ENCODE measurements around the gene PLPPR3. TPM values are rescaled to one million over a fixed set of nuclear protein-coding genes. Genes with fewer than 3 reads are reported as not detected.

The PLPPR3 gene
- polyA plus RNA-seq, 1 of the 3 experiments (the other 2 are of a cell fraction), result 1.6 TPM

- TF ChIP-seq, protein P1, sequence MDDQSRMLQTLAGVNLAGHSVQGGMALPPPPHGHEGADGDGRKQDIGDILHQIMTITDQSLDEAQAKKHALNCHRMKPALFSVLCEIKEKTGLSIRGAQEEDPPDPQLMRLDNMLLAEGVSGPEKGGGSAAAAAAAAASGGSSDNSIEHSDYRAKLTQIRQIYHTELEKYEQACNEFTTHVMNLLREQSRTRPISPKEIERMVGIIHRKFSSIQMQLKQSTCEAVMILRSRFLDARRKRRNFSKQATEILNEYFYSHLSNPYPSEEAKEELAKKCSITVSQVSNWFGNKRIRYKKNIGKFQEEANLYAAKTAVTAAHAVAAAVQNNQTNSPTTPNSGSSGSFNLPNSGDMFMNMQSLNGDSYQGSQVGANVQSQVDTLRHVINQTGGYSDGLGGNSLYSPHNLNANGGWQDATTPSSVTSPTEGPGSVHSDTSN (IDR thresholded peaks at IDR 0.05), result no peak
- TF ChIP-seq IRF3 (IDR thresholded peaks at IDR 0.05; ENCODE audit: low read depth, low read length) (no peak), RAD21 (IDR thresholded peaks at IDR 0.05; ENCODE audit: low read length) (no peak), FOXM1 (IDR thresholded peaks at IDR 0.05; ENCODE audit: low read depth) (no peak)
- TF ChIP-seq, protein P2, sequence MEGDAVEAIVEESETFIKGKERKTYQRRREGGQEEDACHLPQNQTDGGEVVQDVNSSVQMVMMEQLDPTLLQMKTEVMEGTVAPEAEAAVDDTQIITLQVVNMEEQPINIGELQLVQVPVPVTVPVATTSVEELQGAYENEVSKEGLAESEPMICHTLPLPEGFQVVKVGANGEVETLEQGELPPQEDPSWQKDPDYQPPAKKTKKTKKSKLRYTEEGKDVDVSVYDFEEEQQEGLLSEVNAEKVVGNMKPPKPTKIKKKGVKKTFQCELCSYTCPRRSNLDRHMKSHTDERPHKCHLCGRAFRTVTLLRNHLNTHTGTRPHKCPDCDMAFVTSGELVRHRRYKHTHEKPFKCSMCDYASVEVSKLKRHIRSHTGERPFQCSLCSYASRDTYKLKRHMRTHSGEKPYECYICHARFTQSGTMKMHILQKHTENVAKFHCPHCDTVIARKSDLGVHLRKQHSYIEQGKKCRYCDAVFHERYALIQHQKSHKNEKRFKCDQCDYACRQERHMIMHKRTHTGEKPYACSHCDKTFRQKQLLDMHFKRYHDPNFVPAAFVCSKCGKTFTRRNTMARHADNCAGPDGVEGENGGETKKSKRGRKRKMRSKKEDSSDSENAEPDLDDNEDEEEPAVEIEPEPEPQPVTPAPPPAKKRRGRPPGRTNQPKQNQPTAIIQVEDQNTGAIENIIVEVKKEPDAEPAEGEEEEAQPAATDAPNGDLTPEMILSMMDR (IDR thresholded peaks at IDR 0.05), result no peak
These were observed 11.5 kb downstream of the PLPPR3 start (continued) for GRCh38 chr19:810077-810855.

- H3K4me1 ChIP-seq (ENCODE audit: control insufficient read depth in 1 of 2, insufficient read depth in 2 of 2, low read depth in 1 of 2, low read length in 1 of 2), result no peaks in the 10 kb centered on the region
- no peaks in the 10 kb centered on the region for H3K27me3 ChIP-seq (ENCODE audit: insufficient read depth)
- POLR2A ChIA-PET, result no interaction called here
- no peak overlapping the region for H3K4me3 ChIP-seq (ENCODE audit: low read depth in 2 of 2, low read length in 1 of 2)
- H3K9me2 ChIP-seq, result no peaks in the 10 kb centered on the region
- CTCF ChIA-PET, result no interaction called here
- peaks cover 34% of the 10 kb centered on the region for H3F3A ChIP-seq (replicated peaks; ENCODE audit: insufficient read depth)
- no peak for TF ChIP-seq ELF1 (IDR thresholded peaks at IDR 0.05)
- TF ChIP-seq CHD2 (IDR thresholded peaks at IDR 0.05; ENCODE audit: low read length, partially characterized antibody), result no peak
- TF ChIP-seq, protein P3, sequence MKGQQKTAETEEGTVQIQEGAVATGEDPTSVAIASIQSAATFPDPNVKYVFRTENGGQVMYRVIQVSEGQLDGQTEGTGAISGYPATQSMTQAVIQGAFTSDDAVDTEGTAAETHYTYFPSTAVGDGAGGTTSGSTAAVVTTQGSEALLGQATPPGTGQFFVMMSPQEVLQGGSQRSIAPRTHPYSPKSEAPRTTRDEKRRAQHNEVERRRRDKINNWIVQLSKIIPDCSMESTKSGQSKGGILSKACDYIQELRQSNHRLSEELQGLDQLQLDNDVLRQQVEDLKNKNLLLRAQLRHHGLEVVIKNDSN (IDR thresholded peaks at IDR 0.05; ENCODE audit: borderline replicate concordance, low read depth), result no peak
- no peak for TF ChIP-seq USF2 (IDR thresholded peaks at IDR 0.05; ENCODE audit: borderline replicate concordance, low read depth, low read length)
- no peak for TF ChIP-seq POLR2AphosphoS5 (IDR thresholded peaks at IDR 0.05; ENCODE audit: low read depth, low read length)
- no peak for TF ChIP-seq SIN3A (IDR thresholded peaks at IDR 0.05; ENCODE audit: borderline replicate concordance, low read depth, low read length)
- TF ChIP-seq, protein P1 (IDR thresholded peaks at IDR 0.05), result no peak
- TF ChIP-seq NRF1 (IDR thresholded peaks at IDR 0.05; ENCODE audit: low read depth, low read length), result no peak
- TF ChIP-seq RCOR1 (IDR thresholded peaks at IDR 0.05; ENCODE audit: low read length), result no peak
- no peak for TF ChIP-seq MAX (IDR thresholded peaks at IDR 0.05; ENCODE audit: low read depth)
- no peak for TF ChIP-seq EP300 (IDR thresholded peaks at IDR 0.05; ENCODE audit: borderline replicate concordance in 1 of 2, low read depth in 1 of 2, low read length in 1 of 2)
- no peak for TF ChIP-seq TCF12 (IDR thresholded peaks at IDR 0.05)
- no peak for TF ChIP-seq TEAD4 (IDR thresholded peaks at IDR 0.05; ENCODE audit: borderline replicate concordance, insufficient read depth)
- TF ChIP-seq YY1 (IDR thresholded peaks at IDR 0.05; ENCODE audit: low read depth), result no peak
- no peak for TF ChIP-seq RAD21 (IDR thresholded peaks at IDR 0.05; ENCODE audit: low read length)
- no peak for TF ChIP-seq FOXJ3 (CRISPR knock-in tag; IDR thresholded peaks at IDR 0.05)
- TF ChIP-seq FOXM1 (IDR thresholded peaks at IDR 0.05; ENCODE audit: low read depth), result no peak
- TF ChIP-seq RXRA (IDR thresholded peaks at IDR 0.05; ENCODE audit: borderline replicate concordance, low read depth), result no peak
- no peak for TF ChIP-seq GATA2 (CRISPR knock-in tag; IDR thresholded peaks at IDR 0.05)
- 97% methylated on average over 5 of the region's 26 CpGs for WGBS (ENCODE audit: low lambda C conversion rate)
- peaks cover 53 to 81% of the 10 kb centered on the region in 2 experiments for H3K36me3 ChIP-seq (replicated peaks in 1 of 2; ENCODE audit: control insufficient read depth in 1 of 2, insufficient read depth in 2 of 2, low read length in 1 of 2)
- DNase-seq, result no peak
- no peak overlapping the region for H3K9ac ChIP-seq
- H3K27ac ChIP-seq (ENCODE audit: low read depth in 2 of 2, low read length in 1 of 2), result no peak overlapping the region
- H3K9me3 ChIP-seq, result no peaks in the 10 kb centered on the region
- H4K20me1 ChIP-seq (ENCODE audit: insufficient read depth), result peaks cover 88% of the 10 kb centered on the region
- H2AFZ ChIP-seq (ENCODE audit: low read depth), result no peak overlapping the region
- peaks cover 65% of the 10 kb centered on the region for H3K79me2 ChIP-seq (ENCODE audit: insufficient read depth)
- no peak overlapping the region for H3K4me2 ChIP-seq
These were observed 13.4 kb downstream of the PLPPR3 start for GRCh38 chr19:808423-808775.
